ENCODE measurements around the gene MN1.

DNA sequence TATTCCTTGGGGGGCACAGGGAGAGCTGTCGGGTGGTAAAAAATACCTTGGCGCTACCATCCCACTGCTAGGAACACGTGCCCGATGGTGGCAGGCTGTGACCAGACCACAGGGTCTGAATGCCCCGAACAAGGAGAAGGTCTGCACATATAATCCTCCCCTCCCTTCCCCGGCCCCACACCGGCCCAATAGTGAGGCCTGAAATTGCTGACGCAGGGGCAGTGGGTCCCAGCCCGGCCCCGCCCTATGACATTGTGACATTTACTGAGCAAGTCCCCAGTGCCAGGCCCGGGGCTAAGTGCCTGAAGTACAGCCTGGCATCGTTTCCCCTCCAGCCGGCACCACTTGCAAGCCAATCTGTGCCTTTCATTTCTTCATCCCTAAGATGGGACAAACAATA, 19.5 kb downstream of the MN1 start:
- no peak for TF ChIP-seq ZFP3 (CRISPR knock-in tag; IDR thresholded peaks at IDR 0.05)
- TF ChIP-seq TCF4 (CRISPR knock-in tag; IDR thresholded peaks at IDR 0.05; ENCODE audit: borderline replicate concordance) = no peak
- no peak for TF ChIP-seq ZFP30 (CRISPR knock-in tag; IDR thresholded peaks at IDR 0.05)
- TF ChIP-seq RARB (CRISPR knock-in tag; IDR thresholded peaks at IDR 0.05) = no peak

Data from SK-N-SH treated with all-trans-retinoic acid at 6 μM for 48 hours (cell line).